ENCODE data around the gene UNC93B1. TPM values are rescaled to one million over a fixed set of nuclear protein-coding genes. Genes with fewer than 3 reads are reported as not detected.

UNC93B1 gene
- total and polyA plus RNA-seq, 2 of the 13 experiments (the other 11 are each of a cell fraction or from before 2014, with no cell fraction given) = 8.8 to 18.9 TPM

GRCh38 chr11:68020575-68020974 is 16.7 kb upstream of the UNC93B1 start (continued):
- TF ChIP-seq BRD4 (CRISPR knock-in tag; IDR thresholded peaks at IDR 0.05) = no peak
- no peak for TF ChIP-seq ATF5 (CRISPR knock-in tag; IDR thresholded peaks at IDR 0.05; ENCODE audit: low read depth)
- TF ChIP-seq RFXAP (CRISPR knock-in tag; IDR thresholded peaks at IDR 0.05; ENCODE audit: borderline replicate concordance) = 0 out of 2 replicates have a peak, but pooled peaks have one; percentile 45
- TF ChIP-seq ZSCAN31 (CRISPR knock-in tag; IDR thresholded peaks at IDR 0.05; ENCODE audit: low read depth) = no peak
- no peak for TF ChIP-seq MAFG (CRISPR knock-in tag; IDR thresholded peaks at IDR 0.05)
- TF ChIP-seq ZMYM4 (CRISPR knock-in tag; IDR thresholded peaks at IDR 0.05) = no peak
- TF ChIP-seq ZNF124 (CRISPR knock-in tag; IDR thresholded peaks at IDR 0.05) = no peak
- TF ChIP-seq SP4 (CRISPR knock-in tag; IDR thresholded peaks at IDR 0.05) = no peak; the same call in 1 of the 2 replicates
- no peak for TF ChIP-seq ZNF33A (CRISPR knock-in tag; IDR thresholded peaks at IDR 0.05; ENCODE audit: borderline replicate concordance)
- TF ChIP-seq ZNF878 (CRISPR knock-in tag; IDR thresholded peaks at IDR 0.05) = no peak
- TF ChIP-seq CCAR2 (optimal IDR thresholded peaks at IDR 0.05; ENCODE audit: low read depth, low read length) = no peak
- TF ChIP-seq ZMAT3 (CRISPR knock-in tag; conservative IDR thresholded peaks at IDR 0.05) = no peak
- TF ChIP-seq ZNF569 (CRISPR knock-in tag; IDR thresholded peaks at IDR 0.05; ENCODE audit: borderline replicate concordance) = no peak
- no peak for TF ChIP-seq AHDC1 (CRISPR knock-in tag; IDR thresholded peaks at IDR 0.05; ENCODE audit: borderline replicate concordance)
- no peak for TF ChIP-seq FLYWCH1 (CRISPR knock-in tag; IDR thresholded peaks at IDR 0.05)
- no peak for TF ChIP-seq GLMP (CRISPR knock-in tag; IDR thresholded peaks at IDR 0.05; ENCODE audit: borderline replicate concordance)
- no peak for TF ChIP-seq ZNF547 (CRISPR knock-in tag; IDR thresholded peaks at IDR 0.05)
- TF ChIP-seq REPIN1 (CRISPR knock-in tag; IDR thresholded peaks at IDR 0.05; ENCODE audit: borderline replicate concordance, low read depth) = no peak
- TF ChIP-seq ZNF543 (CRISPR knock-in tag; IDR thresholded peaks at IDR 0.05) = no peak
- TF ChIP-seq CREM (IDR thresholded peaks at IDR 0.05) = no peak
- no peak for TF ChIP-seq CREM (CRISPR knock-in tag; IDR thresholded peaks at IDR 0.05)
- TF ChIP-seq POLR2AphosphoS5 (IDR thresholded peaks at IDR 0.05; ENCODE audit: low read depth, low read length) = no peak
- TF ChIP-seq ZNF468 (CRISPR knock-in tag; IDR thresholded peaks at IDR 0.05) = no peak
- no peak for TF ChIP-seq PAX8 (CRISPR knock-in tag; IDR thresholded peaks at IDR 0.05; ENCODE audit: borderline replicate concordance)
- no peak for TF ChIP-seq ZNF333 (CRISPR knock-in tag; IDR thresholded peaks at IDR 0.05; ENCODE audit: borderline replicate concordance)
- no peak for TF ChIP-seq ZNF552 (CRISPR knock-in tag; IDR thresholded peaks at IDR 0.05; ENCODE audit: borderline replicate concordance)
- TF ChIP-seq STAG1 (CRISPR knock-in tag; IDR thresholded peaks at IDR 0.05) = peak; percentile 67
